CD4-positive, alpha-beta T cell treated with Interleukin-6 for 4 hours (primary cell): ENCODE results near the gene FEN1.

ENCODE experiments used
- DNase-seq: peaks from one replicate; pipeline ENCODE4 v3.0.0-alpha.2; 2020; ENCODE audit warnings: mixed read lengths

The FEN1 gene

GRCh38 chr11:61792310-61793082 is at the start of gene FEN1, which contains the start of gene TMEM258:
TSS of gene FEN1 (plus strand) at chr11:61792911. CDS start at chr11:61795362, 2,451 bp downstream.
TSS of gene TMEM258 (minus strand) at chr11:61792599. CDS start at chr11:61792558, 41 bp downstream.
- DNase-seq: peak; percentile 86

- no peak for DNase-seq
Observed at GRCh38 chr11:61743486-61744095, 49.1 kb upstream of the FEN1 start.

GRCh38 chr11:61744181-61744580 is 48.5 kb upstream of the FEN1 start:
- DNase-seq: no peak

GRCh38 chr11:61744609-61745156 is 48.0 kb upstream of the FEN1 start:
- no peak for DNase-seq

- DNase-seq: no peak
Observed at GRCh38 chr11:61745781-61746441, 46.8 kb upstream of the FEN1 start.

- no peak for DNase-seq
Observed at GRCh38 chr11:61746442-61747191, 46.1 kb upstream of the FEN1 start.

GRCh38 chr11:61747192-61747966 is 45.3 kb upstream of the FEN1 start:
- peak; percentile 52 for DNase-seq

GRCh38 chr11:61747967-61748285 is 44.8 kb upstream of the FEN1 start:
- no peak for DNase-seq

GRCh38 chr11:61749591-61750217 is 43.0 kb upstream of the FEN1 start:
- no peak for DNase-seq

GRCh38 chr11:61750631-61751273 is 42.0 kb upstream of the FEN1 start:
- DNase-seq: no peak

- no peak for DNase-seq
Observed at GRCh38 chr11:61751384-61751783, 41.3 kb upstream of the FEN1 start.

GRCh38 chr11:61752117-61752924 is 40.4 kb upstream of the FEN1 start, which contains the start of gene MYRF:
TSS of gene MYRF (plus strand) at chr11:61752636. CDS start at chr11:61752745, 109 bp downstream.
- peak; percentile 65 for DNase-seq

- no peak for DNase-seq
Observed at GRCh38 chr11:61752925-61753521, 39.7 kb upstream of the FEN1 start.

- DNase-seq: no peak
Observed at GRCh38 chr11:61753672-61754071, 39.0 kb upstream of the FEN1 start.

- no peak for DNase-seq
Observed at GRCh38 chr11:61754534-61755482, 37.9 kb upstream of the FEN1 start.

GRCh38 chr11:61756147-61756451 is 36.6 kb upstream of the FEN1 start:
- DNase-seq: no peak

- peak; percentile 50 for DNase-seq
Observed at GRCh38 chr11:61756452-61757212, 36.1 kb upstream of the FEN1 start.
